IMR-90 (cell line): Measurements from ENCODE around the gene TMUB2. TPM values are rescaled to one million over a fixed set of nuclear protein-coding genes. Genes with fewer than 3 reads are reported as not detected.

Experiments
- ATAC-seq: fragments of 200-7000 bp; cut with Tn5 transposase; 2 replicates; pipeline ENCODE4 v1.9.1; 2020; ENCODE audit warnings: low read depth, mild to moderate bottlenecking, moderate library complexity
- BruUV-seq: library from RNA; stranded (reverse); fragments of 400-500 nt; replicated peaks from 2 replicates; lab custom pipeline; 2021; lab: Mats Ljungman, UMichigan
- CTCF ChIA-PET: fragments of 300-600 bp; formaldehyde crosslinking; extraction: SDS; loops from one replicate; lab custom pipeline; 2021; ENCODE audit warnings: antibody characterized with exemption; lab: Yijun Ruan, JAX
- POLR2A ChIA-PET: fragments of 300-600 bp; sonication (Branson Sonifier 250); formaldehyde crosslinking; loops from one replicate; lab custom pipeline; 2022; ENCODE audit warnings: antibody characterized with exemption; ENCODE audit not compliant: unreplicated experiment; lab: Charles Lee
- DNase-seq: peaks from one replicate; pipeline ENCODE4 v3.0.0; 2013
- H2AFZ ChIP-seq: replicated peaks from 2 replicates; pipeline ENCODE3; 2013; ENCODE audit warnings: low read length, mild to moderate bottlenecking; ENCODE audit not compliant: poor library complexity
- H2AK5ac ChIP-seq: 2 replicates; pipeline ENCODE4 v1.6.1; 2013; ENCODE audit warnings: low read depth, low read length, inconsistent platforms
- H2AK9ac ChIP-seq: replicated peaks from 2 replicates; pipeline ENCODE3; 2013; ENCODE audit warnings: mild to moderate bottlenecking, low read depth, low read length, moderate library complexity; ENCODE audit not compliant: poor library complexity
- H2BK120ac ChIP-seq: 2 replicates; pipeline ENCODE4 v1.6.1; 2013; ENCODE audit warnings: low read depth, low read length, inconsistent platforms
- H2BK15ac ChIP-seq: 3 replicates; pipeline ENCODE4 v1.6.1; 2013; ENCODE audit warnings: low read depth, low read length, inconsistent platforms
- H2BK20ac ChIP-seq: 2 replicates; pipeline ENCODE4 v1.6.1; 2013; ENCODE audit warnings: low read depth, mild to moderate bottlenecking, inconsistent platforms, low read length, moderate library complexity
- H2BK5ac ChIP-seq: 2 replicates; pipeline ENCODE4 v1.6.1; 2013; ENCODE audit warnings: mild to moderate bottlenecking, low read depth, low read length, inconsistent platforms; ENCODE audit not compliant: poor library complexity, severe bottlenecking
- H3K14ac ChIP-seq: replicated peaks from 2 replicates; pipeline ENCODE4 v1.6.1; 2013; ENCODE audit warnings: low read depth, low read length, inconsistent platforms
- H3K18ac ChIP-seq: 2 replicates; pipeline ENCODE4 v1.6.1; 2013; ENCODE audit warnings: low read depth, low read length, control low read depth
- H3K23ac ChIP-seq: 2 replicates; pipeline ENCODE4 v1.6.1; 2013; ENCODE audit warnings: low read depth, low read length, inconsistent platforms
- H3K27ac ChIP-seq: 2 replicates; pipeline ENCODE4 v1.5.1; 2013; ENCODE audit warnings: mild to moderate bottlenecking, control low read depth, low read length; ENCODE audit not compliant: insufficient read depth
- H3K27me3 ChIP-seq: 2 replicates; pipeline ENCODE4 v1.6.1; 2013; ENCODE audit warnings: low read length; ENCODE audit not compliant: control insufficient read depth, insufficient read depth
- H3K36me3 ChIP-seq: 2 replicates; pipeline ENCODE4 v1.6.1; 2013; ENCODE audit warnings: low read length, mixed read lengths; ENCODE audit not compliant: control insufficient read depth, insufficient read depth
- H3K4ac ChIP-seq: 2 replicates; pipeline ENCODE4 v1.6.1; 2013; ENCODE audit warnings: low read depth, low read length, inconsistent platforms
- H3K4me1 ChIP-seq: 2 replicates; pipeline ENCODE4 v1.6.1; 2013; ENCODE audit warnings: low read length, mixed read lengths; ENCODE audit not compliant: control insufficient read depth, insufficient read depth
- H3K4me2 ChIP-seq: 2 replicates; pipeline ENCODE4 v1.6.1; 2013; ENCODE audit warnings: low read depth, mild to moderate bottlenecking, control low read depth, low read length, moderate library complexity
- H3K4me3 ChIP-seq: 2 replicates; pipeline ENCODE4 v1.5.1; 2013; ENCODE audit warnings: low read depth, mild to moderate bottlenecking, control low read depth, low read length, moderate library complexity; ENCODE audit not compliant: insufficient read depth
- H3K56ac ChIP-seq: 2 replicates; pipeline ENCODE4 v1.6.1; 2013; ENCODE audit warnings: low read length, inconsistent platforms; ENCODE audit not compliant: insufficient read depth; ENCODE audit errors: extremely low read depth
- H3K79me1 ChIP-seq, 2 experiments: 2 replicates each; pipeline ENCODE4 v1.6.1; 2013; ENCODE audit warnings: low read length in 2 of 2, inconsistent platforms in 1 of 2, low read depth in 1 of 2
- H3K9ac ChIP-seq: 2 replicates; pipeline ENCODE4 v1.6.1; 2013; ENCODE audit warnings: low read depth, low read length, control low read depth
- H3K9me1 ChIP-seq: 2 replicates; pipeline ENCODE4 v1.6.1; 2013; ENCODE audit warnings: low read length, inconsistent platforms; ENCODE audit not compliant: insufficient read depth
- H3K9me3 ChIP-seq: 2 replicates; pipeline ENCODE4 v1.6.1; 2013; ENCODE audit warnings: low read length; ENCODE audit not compliant: control insufficient read depth, insufficient read depth
- H4K20me1 ChIP-seq: 2 replicates; pipeline ENCODE4 v1.6.1; 2013; ENCODE audit warnings: low read length, inconsistent platforms; ENCODE audit not compliant: insufficient read depth
- H4K5ac ChIP-seq: 2 replicates; pipeline ENCODE4 v1.6.1; 2013; ENCODE audit warnings: mild to moderate bottlenecking, low read depth, low read length, control low read depth
- H4K8ac ChIP-seq, 2 experiments: 2 replicates each; pipeline ENCODE4 v1.6.1; 2013; ENCODE audit warnings: low read depth in 2 of 2, low read length in 2 of 2, control low read depth in 1 of 2, inconsistent platforms in 1 of 2
- H4K91ac ChIP-seq: 2 replicates; pipeline ENCODE4 v1.6.1; 2013; ENCODE audit warnings: low read depth, low read length, inconsistent platforms; ENCODE audit not compliant: insufficient read depth
- CHD1 ChIP-seq: IDR thresholded peaks from 2 replicates; pipeline ENCODE4 v1.6.1; 2012; ENCODE audit warnings: low read depth, low read length, improper control_type of control experiment
- FOS ChIP-seq: fragments of 150-350 bp; IDR thresholded peaks from 2 replicates; pipeline ENCODE4 v1.6.1; 2016; ENCODE audit warnings: low read depth, low read length
- MAFK ChIP-seq: IDR thresholded peaks from 2 replicates; pipeline ENCODE4 v1.6.1; 2012; ENCODE audit warnings: low read depth, low read length, improper control_type of control experiment
- MXI1 ChIP-seq: IDR thresholded peaks from 2 replicates; pipeline ENCODE4 v1.6.1; 2012; ENCODE audit warnings: low read depth, mild to moderate bottlenecking, low read length, moderate library complexity, borderline replicate concordance
- POLR2A ChIP-seq: IDR thresholded peaks from 2 replicates; pipeline ENCODE4 v1.6.1; 2012; ENCODE audit warnings: mild to moderate bottlenecking, low read depth, low read length
- RAD21 ChIP-seq: IDR thresholded peaks from 2 replicates; pipeline ENCODE4 v1.6.1; 2012; ENCODE audit warnings: low read length, improper control_type of control experiment
- RCOR1 ChIP-seq: IDR thresholded peaks from 2 replicates; pipeline ENCODE4 v1.6.1; 2012; ENCODE audit warnings: mild to moderate bottlenecking, low read length, improper control_type of control experiment; ENCODE audit not compliant: insufficient replicate concordance
- SMC3 ChIP-seq: fragments of 150-350 bp; IDR thresholded peaks from 2 replicates; pipeline ENCODE4 v1.6.1; 2016; ENCODE audit warnings: low read depth, mild to moderate bottlenecking, antibody characterized with exemption, low read length, moderate library complexity
- WGBS, 2 experiments: methylation state at CpG; one replicate each; pipeline versions ENCODE4 v1.1.5 to v1.1.7; 2013; ENCODE audit warnings: missing lambda C conversion rate in 2 of 2; ENCODE audit not compliant: insufficient read length in 1 of 2; ENCODE audit errors: extremely low coverage in 2 of 2; 5-methylcytosine and 5-hydroxymethylcytosine counted together
- dilution Hi-C: fragments of 300-500 bp; cut with HindIII; formaldehyde crosslinking; loops from one replicate; pipeline ENCODE4 v1.14.3; 2018; ENCODE audit warnings: low sequenced_read_pairs; ENCODE audit not compliant: unreplicated experiment
- in situ Hi-C: fragments of 300-500 bp; cut with MboI; formaldehyde crosslinking; loops from 3 replicates; pipeline ENCODE4 v1.14.3; 2019; ENCODE audit warnings: low sequenced_read_pairs, inconsistent platforms, mixed read lengths
- intact Hi-C: fragments of 100-400 bp; cut with micrococcal nuclease; formaldehyde crosslinking; loops from 2 replicates; pipeline ENCODE4 v1.10.0; 2022
- polyA plus RNA-seq, 3 experiments: library from polyadenylated mRNA; depleted of rRNA; stranded (reverse); fragments of >200 nt; gene quantifications; 2 replicates each; pipeline ENCODE4 v1.2.3, GENCODE V29; 2012; ENCODE audit warnings: low replicate concordance in 1 of 3
- total RNA-seq: library from RNA; depleted of rRNA; stranded (reverse); fragments of >200 nt; gene quantifications from 2 replicates; pipeline ENCODE4 v1.2.3, GENCODE V29; 2012

The TMUB2 gene
- total and polyA plus RNA-seq, 2 of the 4 experiments (the other 2 are of a cell fraction): 16.5 to 42.5 TPM

DNA sequence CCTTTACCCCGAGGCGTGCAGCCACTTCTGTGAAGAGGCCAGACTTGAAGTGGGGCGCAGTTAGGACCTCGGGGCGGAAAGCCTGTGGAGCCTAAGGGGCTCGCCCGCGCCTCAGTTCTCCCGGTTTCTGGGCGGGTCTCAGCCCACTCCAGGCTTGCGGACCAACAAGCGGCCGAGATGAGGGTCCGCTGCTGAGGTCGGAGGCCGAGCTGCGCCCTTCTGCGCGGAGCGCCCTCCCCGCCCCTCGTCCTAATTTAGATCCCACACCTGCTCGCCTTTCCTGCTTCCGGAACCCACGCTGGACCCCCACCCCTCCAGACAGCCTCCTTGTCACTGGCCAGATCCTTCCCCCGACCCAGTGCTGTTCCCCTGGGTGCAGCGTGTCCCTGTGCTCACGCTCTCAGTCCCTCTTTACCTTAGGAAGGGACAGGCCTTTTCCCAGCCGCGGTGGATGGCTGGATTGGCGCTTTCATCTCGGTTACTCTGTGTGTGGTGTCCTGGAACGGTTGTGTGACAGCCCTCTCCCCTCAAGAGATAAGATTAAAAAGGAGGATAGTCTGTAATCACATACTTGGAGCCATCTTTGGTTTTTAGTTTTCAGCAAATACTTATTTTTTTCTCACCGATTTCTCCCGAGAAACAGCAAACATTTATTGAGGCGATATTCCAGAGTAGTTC lies 13.8 kb downstream of the TMUB2 start:
- Histone ChIP-seq H4K8ac (peak overlapping the region; percentile 97 to 99), H2AK9ac (peak overlapping the region; percentile 96), H2BK20ac (no peak overlapping the region), H3K36me3 (peaks cover 16% of the 10 kb centered on the region), H4K5ac (peak overlapping the region; percentile 99), H3K27ac (peak overlapping the region; percentile 98), H4K91ac (peak overlapping the region; percentile 95), H2AK5ac (peak overlapping the region; percentile 98), H2AFZ (peak overlapping the region; percentile 95), H4K20me1 (peaks cover 9% of the 10 kb centered on the region; the same call in 1 of the 2 replicates), H2BK15ac (peak overlapping the region; percentile 54; the same call in 1 of the 3 replicates), H3K9me1 (peaks cover 20% of the 10 kb centered on the region), H3K18ac (peak overlapping the region; percentile 82), H3K9ac (peak overlapping the region; percentile 94), H3K4ac (peak overlapping the region; percentile 89), H3K4me2 (peak overlapping the region; percentile 91), H2BK5ac (peak overlapping the region; percentile 91), H3K14ac (peak overlapping the region; percentile 85), H3K56ac (peak overlapping the region; percentile 52), H3K27me3 (no peaks in the 10 kb centered on the region), H2BK120ac (peak overlapping the region; percentile 28; the same call in 1 of the 2 replicates), H3K4me3 (peak overlapping the region; percentile 85), H3K9me3 (no peaks in the 10 kb centered on the region), H3K23ac (peak overlapping the region; percentile 88), H3K79me1 (peaks cover 15 to 48% of the 10 kb centered on the region in 2 experiments; a peak in 3 of 4 replicates), H3K4me1 (peaks cover 22% of the 10 kb centered on the region)
- TF ChIP-seq POLR2A: no peak; the same call in 1 of the 2 replicates
- TF ChIP-seq FOS: no peak
- no peak for TF ChIP-seq RAD21
- no peak for TF ChIP-seq RCOR1
- TF ChIP-seq MXI1: no peak
- no peak for TF ChIP-seq MAFK
- TF ChIP-seq CHD1: no peak
- TF ChIP-seq SMC3: no peak
- intact Hi-C loops: loop anchor here (5.0 kb wide), 3 partner anchors 127 to 322 kb away; partner anchors contain the start of gene GRN
- ATAC-seq: no peak
- in situ Hi-C loops: loop anchor here (25.0 kb wide), 2 partner anchors 312 to 437 kb away; partner anchors contain the start of gene GPATCH8
- 10% methylated on average over 17 of the region's 36 CpGs; no CpG with 5 or more reads in 1 of the 2 experiments for WGBS, 2 experiments
- no peak for DNase-seq
- ChIA-PET POLR2A (no interaction called here), CTCF (interaction anchor here (0.6 to 0.7 kb wide), 2 partner anchors 25 to 132 kb away, joined by 3 to 4 read pairs; no protein-coding TSS in a partner anchor)
- BruUV-seq: no TSS peak
- dilution Hi-C loops: no loop called here
